NCI-H774 (cell line): Measurements from ENCODE around the gene TXNDC8.

Experiments used
- DNase-seq: peaks from one replicate; lab custom pipeline; 2025; lab: John Stamatoyannopoulos, UW

Gene TXNDC8

GRCh38 chr9:110278080-110278707, 59.5 kb downstream of the TXNDC8 start:
- DNase-seq: no peak

DNA sequence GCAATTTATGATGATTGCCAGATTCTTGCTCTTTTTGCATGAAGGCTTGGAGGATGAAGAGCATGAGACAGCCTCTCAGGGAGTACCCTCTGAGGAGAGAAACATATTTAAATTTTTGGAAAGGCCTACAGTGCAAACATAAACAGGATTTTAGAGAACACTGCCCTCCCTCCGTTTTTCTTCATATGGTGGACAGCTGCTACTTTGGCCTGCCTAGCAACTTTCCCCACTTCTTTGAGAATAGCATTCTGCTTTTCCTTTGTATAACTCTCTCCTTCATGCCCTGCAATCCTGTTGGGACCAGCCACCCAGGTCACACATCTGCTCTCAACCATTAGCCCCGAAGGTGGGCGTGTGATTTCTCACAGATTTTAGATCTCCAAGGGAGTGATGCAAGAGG, 60.9 kb downstream of the TXNDC8 start:
- DNase-seq: no peak

DNA sequence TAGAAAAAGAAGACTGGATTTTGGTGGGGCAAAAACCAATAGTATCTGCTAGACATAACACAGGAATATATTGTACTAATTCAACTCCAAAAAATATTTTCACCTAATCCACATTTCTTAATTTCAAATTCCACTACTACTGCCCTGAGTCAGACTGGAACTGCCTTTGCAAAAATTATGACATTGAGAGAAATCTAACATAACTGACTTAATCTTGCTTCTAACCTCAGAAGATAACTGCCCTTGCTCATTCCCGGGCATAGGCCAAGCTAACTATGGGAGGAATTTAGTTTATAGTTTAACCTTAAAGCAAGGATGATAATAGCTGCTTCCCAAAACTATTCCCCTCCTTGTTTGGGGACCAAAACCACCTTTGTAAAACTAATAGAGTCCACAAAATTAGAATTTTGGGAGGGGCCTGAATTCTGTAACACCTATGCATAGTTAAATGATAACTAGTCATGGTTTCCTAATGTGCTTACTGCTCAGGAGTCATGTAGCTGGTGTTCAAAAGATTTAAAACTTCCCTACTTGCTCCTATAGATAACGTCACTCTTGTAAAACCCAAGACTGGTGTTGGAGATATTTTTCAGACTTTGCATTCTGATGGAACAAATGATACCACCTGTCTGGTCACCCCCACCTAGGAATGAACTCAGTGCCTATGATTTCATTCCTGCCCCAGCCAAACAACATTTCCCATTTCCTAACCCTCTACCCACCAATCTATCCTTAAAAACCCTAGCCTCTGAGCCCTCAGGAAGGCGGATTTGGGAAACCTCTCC, 67.3 kb downstream of the TXNDC8 start:
- DNase-seq: no peak

GRCh38 chr9:110266795-110267194, 70.9 kb downstream of the TXNDC8 start:
- no peak for DNase-seq

- no peak for DNase-seq
These were observed 76.0 kb downstream of the TXNDC8 start for GRCh38 chr9:110261632-110262031.

- DNase-seq: no peak
These were observed 76.8 kb downstream of the TXNDC8 start for GRCh38 chr9:110260911-110261310.

- DNase-seq: no peak
These were observed 78.1 kb downstream of the TXNDC8 start for GRCh38 chr9:110259566-110259965.

DNA sequence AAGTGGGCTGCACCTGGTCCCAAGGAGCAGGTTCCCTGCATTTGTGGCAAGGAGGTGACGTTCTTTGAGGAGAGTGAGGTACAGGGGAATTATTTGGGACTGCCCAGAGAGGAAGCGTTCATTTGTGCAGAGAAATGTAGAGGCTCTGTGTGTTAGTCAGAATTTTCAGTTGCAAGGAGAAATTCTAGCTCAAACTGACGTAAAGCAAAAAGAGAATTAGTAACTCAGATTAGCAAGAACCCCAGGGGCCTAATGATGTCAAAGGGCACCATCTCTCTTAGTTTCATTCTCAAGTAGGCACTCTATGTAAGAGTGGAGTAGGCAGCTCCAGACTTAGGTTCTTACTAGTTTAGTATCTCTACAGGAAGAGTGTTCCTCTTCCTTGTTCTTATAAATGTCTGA, 79.0 kb downstream of the TXNDC8 start:
- DNase-seq: no peak

GRCh38 chr9:110257956-110258355, 79.7 kb downstream of the TXNDC8 start:
- no peak for DNase-seq

DNA sequence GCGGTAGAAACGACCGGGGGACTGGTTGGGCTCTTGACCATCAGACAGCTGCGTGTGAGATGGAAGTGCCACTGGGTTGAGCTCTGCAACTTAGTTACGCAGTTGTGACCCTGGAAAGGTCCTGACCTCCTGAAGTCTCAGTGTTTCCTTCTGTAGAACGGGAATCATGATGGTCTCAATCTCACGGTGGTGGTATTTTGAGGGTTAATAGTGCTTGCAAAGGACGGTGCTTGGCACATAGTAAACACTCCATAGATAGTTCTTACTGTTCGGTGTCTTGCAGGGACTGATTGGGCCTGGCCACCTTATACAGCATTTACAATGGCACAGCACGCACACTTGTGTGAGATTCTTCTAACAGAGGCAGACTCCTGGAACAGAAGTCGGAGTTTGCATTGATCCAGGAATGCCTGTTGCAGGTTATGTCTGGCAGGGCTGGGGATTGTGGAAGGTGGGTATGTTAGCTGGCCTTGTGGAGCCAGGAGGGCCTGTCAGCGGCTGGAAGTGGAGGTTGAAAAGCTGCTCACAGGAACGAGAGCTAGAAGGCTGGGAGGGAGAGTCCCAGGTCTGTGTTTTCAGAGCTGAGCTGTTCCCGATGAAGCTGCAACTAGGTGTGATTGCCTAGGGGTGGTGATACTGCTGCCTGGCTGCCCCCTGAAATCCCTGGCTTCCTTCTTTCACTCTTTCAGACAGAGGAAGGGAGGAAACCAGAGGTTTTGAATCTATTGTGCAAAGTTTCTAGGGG, 80.4 kb downstream of the TXNDC8 start:
- DNase-seq: no peak

- DNase-seq: peak; percentile 85
These were observed 81.1 kb downstream of the TXNDC8 start, which contains the start of gene TXN for GRCh38 chr9:110256380-110257096. TXN (minus strand) TSS chr9:110256507; CDS start chr9:110256435, 72 bp downstream.

- peak; percentile 32 for DNase-seq
These were observed 81.9 kb downstream of the TXNDC8 start for GRCh38 chr9:110255463-110256379.

- DNase-seq: no peak
These were observed 82.6 kb downstream of the TXNDC8 start for GRCh38 chr9:110255034-110255462.

GRCh38 chr9:110254500-110254899, 83.2 kb downstream of the TXNDC8 start:
- DNase-seq: no peak
